Measurements from ENCODE around the gene STAT6. TPM values are rescaled to one million over a fixed set of nuclear protein-coding genes. Genes with fewer than 3 reads are reported as not detected.

The STAT6 gene
- total and polyA plus RNA-seq, 2 donors (not counting 3 experiments of a cell fraction or from before 2014, with no cell fraction given), result 136 to 147 TPM

DNA sequence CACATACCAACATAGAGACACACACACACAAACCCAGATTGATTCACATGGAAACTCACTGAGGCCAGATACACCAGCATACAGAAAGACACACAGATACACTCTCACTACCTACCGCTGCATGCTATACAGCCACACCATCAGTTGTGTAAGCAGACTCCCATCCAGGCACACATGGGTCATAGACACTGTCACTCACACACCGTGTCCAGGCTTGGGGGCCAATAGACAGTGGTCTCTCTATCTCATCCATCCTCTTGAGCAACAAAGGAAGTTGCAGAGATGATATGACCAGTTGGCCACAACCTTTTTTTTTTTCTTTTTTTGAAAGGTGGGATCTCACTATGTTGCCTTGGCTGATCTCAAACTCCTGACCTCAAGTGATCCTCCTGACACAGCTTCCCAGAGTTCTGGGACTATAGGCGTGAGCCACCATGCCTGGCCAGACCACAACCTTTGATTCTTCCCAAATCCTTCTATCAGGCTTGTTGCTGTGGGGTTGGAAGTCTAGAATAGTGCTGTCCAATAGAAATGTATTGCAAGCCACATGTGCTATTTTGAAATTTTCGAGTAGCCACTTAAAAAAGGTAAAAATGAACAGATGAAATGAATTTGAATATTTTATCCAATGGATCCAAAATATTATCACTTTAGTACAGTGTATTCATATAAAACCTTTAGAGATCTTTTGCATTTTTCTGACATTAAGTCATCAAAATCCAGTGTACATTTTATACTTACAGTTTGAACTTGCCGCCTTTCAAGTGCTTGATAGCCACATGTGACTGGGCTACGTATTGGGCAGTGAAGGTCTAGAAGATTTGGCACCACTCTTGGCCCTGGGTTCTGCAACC lies 28.9 kb upstream of the STAT6 start:
- Histone ChIP-seq H3K4me2 (ENCODE audit: insufficient read depth, low read length) (no peak overlapping the region), H4K20me1 (replicated peaks; ENCODE audit: control insufficient read depth, extremely low read depth, insufficient read depth, low read length) (no peaks in the 10 kb centered on the region), H3K9me3 (replicated peaks; ENCODE audit: control insufficient read depth, insufficient read depth, low read length) (no peaks in the 10 kb centered on the region), H2AFZ (ENCODE audit: low read depth, low read length) (no peak overlapping the region), H3K79me2 (ENCODE audit: control insufficient read depth, insufficient read depth, low read length) (no peaks in the 10 kb centered on the region), H3K9me1 (replicated peaks; ENCODE audit: control insufficient read depth, extremely low read depth, insufficient read depth, low read length) (no peaks in the 10 kb centered on the region), H3K27me3 (ENCODE audit: control insufficient read depth in 2 of 2, insufficient read depth in 2 of 2, low read length in 2 of 2) (peaks cover 7 to 10% of the 10 kb centered on the region in 2 experiments), H3K4me3 (replicated peaks in 1 of 3; ENCODE audit: insufficient read depth in 1 of 3, low read depth in 1 of 3, low read length in 3 of 3) (no peak overlapping the region), H3K36me3 (ENCODE audit: control insufficient read depth in 2 of 2, extremely low read depth in 1 of 2, insufficient read depth in 2 of 2, low read length in 2 of 2) (no peaks in the 10 kb centered on the region), H3K4me1 (ENCODE audit: control insufficient read depth, extremely low read depth, insufficient read depth, low read length) (no peaks in the 10 kb centered on the region), H3K9ac (replicated peaks; ENCODE audit: extremely low read depth, insufficient read depth, low read length) (no peak overlapping the region), H3K27ac (ENCODE audit: insufficient read depth, low read depth, low read length) (no peak overlapping the region)
- FAIRE-seq, result peak; percentile 8
- TF ChIP-seq MYC (IDR thresholded peaks at IDR 0.05; ENCODE audit: low read depth, low read length) (no peak), EZH2 (IDR thresholded peaks at IDR 0.05; ENCODE audit: borderline replicate concordance, low read depth, low read length, severe bottlenecking) (no peak), POLR2A (IDR thresholded peaks at IDR 0.05; ENCODE audit: low read depth, low read length) (no peak), FOS (IDR thresholded peaks at IDR 0.05; ENCODE audit: borderline replicate concordance, insufficient read depth, low read length) (no peak), POLR2AphosphoS5 (IDR thresholded peaks at IDR 0.05; ENCODE audit: insufficient read depth, low read depth, low read length) (no peak), JUN (IDR thresholded peaks at IDR 0.05; ENCODE audit: borderline replicate concordance, insufficient read depth, insufficient read length, low read depth) (no peak), GATA2 (IDR thresholded peaks at IDR 0.05; ENCODE audit: insufficient read depth, insufficient read length, low read depth, low read length) (no peak)
- TF ChIP-seq, protein P1, sequence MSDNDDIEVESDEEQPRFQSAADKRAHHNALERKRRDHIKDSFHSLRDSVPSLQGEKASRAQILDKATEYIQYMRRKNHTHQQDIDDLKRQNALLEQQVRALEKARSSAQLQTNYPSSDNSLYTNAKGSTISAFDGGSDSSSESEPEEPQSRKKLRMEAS (IDR thresholded peaks at IDR 0.05; ENCODE audit: insufficient read depth, insufficient read length), result no peak
- TF ChIP-seq, protein P2, sequence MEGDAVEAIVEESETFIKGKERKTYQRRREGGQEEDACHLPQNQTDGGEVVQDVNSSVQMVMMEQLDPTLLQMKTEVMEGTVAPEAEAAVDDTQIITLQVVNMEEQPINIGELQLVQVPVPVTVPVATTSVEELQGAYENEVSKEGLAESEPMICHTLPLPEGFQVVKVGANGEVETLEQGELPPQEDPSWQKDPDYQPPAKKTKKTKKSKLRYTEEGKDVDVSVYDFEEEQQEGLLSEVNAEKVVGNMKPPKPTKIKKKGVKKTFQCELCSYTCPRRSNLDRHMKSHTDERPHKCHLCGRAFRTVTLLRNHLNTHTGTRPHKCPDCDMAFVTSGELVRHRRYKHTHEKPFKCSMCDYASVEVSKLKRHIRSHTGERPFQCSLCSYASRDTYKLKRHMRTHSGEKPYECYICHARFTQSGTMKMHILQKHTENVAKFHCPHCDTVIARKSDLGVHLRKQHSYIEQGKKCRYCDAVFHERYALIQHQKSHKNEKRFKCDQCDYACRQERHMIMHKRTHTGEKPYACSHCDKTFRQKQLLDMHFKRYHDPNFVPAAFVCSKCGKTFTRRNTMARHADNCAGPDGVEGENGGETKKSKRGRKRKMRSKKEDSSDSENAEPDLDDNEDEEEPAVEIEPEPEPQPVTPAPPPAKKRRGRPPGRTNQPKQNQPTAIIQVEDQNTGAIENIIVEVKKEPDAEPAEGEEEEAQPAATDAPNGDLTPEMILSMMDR (IDR thresholded peaks at IDR 0.05; ENCODE audit: extremely low read depth in 1 of 2, insufficient read depth in 1 of 2, low read depth in 1 of 2, low read length in 2 of 2), result no peak
- intact Hi-C loops (cut with micrococcal nuclease), result no loop called here
- dilution Hi-C loops (cut with MboI; ENCODE audit: extremely low pct_ligation_motif_present, low sequenced_read_pairs), result no loop called here
- DNase-seq (ENCODE audit: low read depth, low spot score), result no peak
- ChIA-PET POLR2A (no interaction called here), CTCF (interaction anchor here (0.7 to 1.2 kb wide), 2 partner anchors 17 to 34 kb away, joined by 3 read pairs; no protein-coding TSS in a partner anchor)
- BruUV-seq (replicated peaks), result no TSS peak

Data from endothelial cell of umbilical vein (primary cell).